H1 (cell line): ENCODE measurements around the gene EXOSC7. TPM values are rescaled to one million over a fixed set of nuclear protein-coding genes. Genes with fewer than 3 reads are reported as not detected.

Experiments
- CTCF ChIA-PET: fragments of 300-600 bp; sonication (Branson Sonifier 250); formaldehyde crosslinking; loops from one replicate; lab custom pipeline; 2021; ENCODE audit not compliant: partially characterized antibody; lab: Charles Lee
- POLR2A ChIA-PET: fragments of 300-600 bp; sonication (Branson Sonifier 250); formaldehyde crosslinking; loops from one replicate; lab custom pipeline; 2021; ENCODE audit warnings: inconsistent platforms; ENCODE audit not compliant: partially characterized antibody; lab: Charles Lee
- DNase-seq, 2 experiments: peaks; one replicate each; pipeline versions ENCODE4 v3.0.0 to v3.0.0-alpha.2; 2010 to 2022; ENCODE audit warnings: low spot score in 2 of 2, low read depth in 1 of 2, mixed read lengths in 1 of 2
- FAIRE-seq: peaks from 2 replicates; lab custom pipeline; 2011; peaks lifted over from hg19 to GRCh38; lab: Jason Lieb, UNC
- H2AFZ ChIP-seq: 2 replicates; pipeline ENCODE4 v1.8.1; 2012; ENCODE audit warnings: low read length, inconsistent platforms
- H2AK5ac ChIP-seq: 2 replicates; pipeline ENCODE4 v1.6.1; 2013; ENCODE audit warnings: low read depth, low read length
- H2BK120ac ChIP-seq: replicated peaks from 2 replicates; pipeline ENCODE3; 2013; ENCODE audit warnings: low read depth, low read length, inconsistent platforms
- H2BK12ac ChIP-seq: 2 replicates; pipeline ENCODE4 v1.6.1; 2013; ENCODE audit warnings: low read depth, low read length
- H2BK15ac ChIP-seq: 2 replicates; pipeline ENCODE4 v1.6.1; 2013; ENCODE audit warnings: low read length
- H2BK20ac ChIP-seq: 2 replicates; pipeline ENCODE4 v1.6.1; 2013; ENCODE audit warnings: low read length
- H2BK5ac ChIP-seq: 2 replicates; pipeline ENCODE4 v1.6.1; 2013; ENCODE audit warnings: low read depth, low read length
- H3K14ac ChIP-seq: 2 replicates; pipeline ENCODE4 v1.6.1; 2013; ENCODE audit warnings: inconsistent platforms; ENCODE audit not compliant: insufficient read length
- H3K18ac ChIP-seq: 2 replicates; pipeline ENCODE4 v1.6.1; 2013; ENCODE audit warnings: low read length; ENCODE audit errors: extremely low read depth
- H3K23ac ChIP-seq: 2 replicates; pipeline ENCODE4 v1.6.1; 2013; ENCODE audit warnings: inconsistent platforms; ENCODE audit not compliant: insufficient read length
- H3K23me2 ChIP-seq: 2 replicates; pipeline ENCODE4 v1.6.1; 2013; ENCODE audit warnings: low read depth, low read length
- H3K27ac ChIP-seq: 2 replicates; pipeline ENCODE4 v1.6.1; 2011; ENCODE audit warnings: low read depth, low read length, inconsistent platforms
- H3K27me3 ChIP-seq, 4 experiments: replicated peaks in 1 of 4; 1 replicate in 1 of 4; 2 replicates in 3 of 4; pipeline versions ENCODE4 v1.6.1 to v1.8.1; 2011 to 2013; ENCODE audit warnings: low read length in 3 of 4, mild to moderate bottlenecking in 3 of 4, inconsistent platforms in 2 of 4, mixed read lengths in 2 of 4, moderate library complexity in 1 of 4; ENCODE audit not compliant: control insufficient read depth in 3 of 4, insufficient read depth in 3 of 4; ENCODE audit errors: extremely low read depth in 1 of 4
- H3K36me3 ChIP-seq, 4 experiments: 2 replicates each; pipeline versions ENCODE4 v1.6.1 to v1.8.1; 2011 to 2013; ENCODE audit warnings: mild to moderate bottlenecking in 4 of 4, low read length in 3 of 4, moderate library complexity in 2 of 4, control low read depth in 1 of 4, inconsistent platforms in 1 of 4; ENCODE audit not compliant: insufficient read depth in 4 of 4, control insufficient read depth in 2 of 4
- H3K4ac ChIP-seq: replicated peaks from 2 replicates; pipeline ENCODE3; 2013; ENCODE audit warnings: low read length, low read depth, mixed read lengths, inconsistent platforms; ENCODE audit not compliant: insufficient read length
- H3K4me1 ChIP-seq, 4 experiments: replicated peaks in 1 of 4; 1 replicate in 1 of 4; 2 replicates in 3 of 4; pipeline versions ENCODE4 v1.6.1 to v1.8.1; 2011 to 2013; ENCODE audit warnings: low read length in 3 of 4, inconsistent platforms in 2 of 4, mixed read lengths in 1 of 4; ENCODE audit not compliant: insufficient read depth in 4 of 4, control insufficient read depth in 3 of 4
- H3K4me2 ChIP-seq, 2 experiments: 2 replicates each; pipeline versions ENCODE4 v1.6.1 to v1.8.1; 2011 to 2013; ENCODE audit warnings: low read depth in 2 of 2, low read length in 2 of 2, control low read depth in 1 of 2, inconsistent platforms in 1 of 2, mild to moderate bottlenecking in 1 of 2; ENCODE audit not compliant: insufficient read depth in 1 of 2
- H3K4me3 ChIP-seq, 4 experiments: fragments of 200-600, 300-600 bp in 1 of 4; sonication (generic), shearing (Covaris generic), sonication (Bioruptor Twin) in 1 of 4; 2 replicates each; pipeline versions ENCODE4 v1.5.1 to v1.8.1; 2011 to 2016; ENCODE audit warnings: low read length in 4 of 4, low read depth in 3 of 4, control low read depth in 2 of 4, inconsistent platforms in 2 of 4, mild to moderate bottlenecking in 2 of 4, mixed read lengths in 1 of 4, moderate library complexity in 1 of 4; ENCODE audit not compliant: insufficient read depth in 2 of 4; ENCODE audit errors: extremely low read depth in 1 of 4
- H3K56ac ChIP-seq: replicated peaks from 2 replicates; pipeline ENCODE3; 2013; ENCODE audit warnings: low read depth, mild to moderate bottlenecking, mixed read lengths, low read length, inconsistent platforms; ENCODE audit not compliant: insufficient read length
- H3K79me1 ChIP-seq: 2 replicates; pipeline ENCODE4 v1.6.1; 2013; ENCODE audit warnings: low read depth, low read length, control low read depth
- H3K79me2 ChIP-seq, 2 experiments: 2 replicates each; pipeline versions ENCODE4 v1.6.1 to v1.8.1; 2012 to 2013; ENCODE audit warnings: low read length in 2 of 2, mild to moderate bottlenecking in 2 of 2, inconsistent platforms in 1 of 2; ENCODE audit not compliant: insufficient read depth in 2 of 2, control insufficient read depth in 1 of 2
- H3K9ac ChIP-seq, 4 experiments: replicated peaks in 1 of 4; 1 replicate in 1 of 4; 2 replicates in 3 of 4; pipeline versions ENCODE4 v1.6.1 to v1.8.1; 2011 to 2013; ENCODE audit warnings: low read depth in 3 of 4, low read length in 3 of 4, control low read depth in 2 of 4, mild to moderate bottlenecking in 2 of 4, moderate library complexity in 2 of 4, inconsistent platforms in 1 of 4; ENCODE audit errors: extremely low read depth in 1 of 4
- H3K9me3 ChIP-seq, 2 experiments: 2 replicates each; pipeline versions ENCODE4 v1.6.1 to v1.8.1; 2012 to 2013; ENCODE audit warnings: mild to moderate bottlenecking in 2 of 2, moderate library complexity in 2 of 2, control low read depth in 1 of 2, inconsistent platforms in 1 of 2, low read depth in 1 of 2, low read length in 1 of 2, mixed read lengths in 1 of 2; ENCODE audit not compliant: insufficient read depth in 2 of 2
- H4K20me1 ChIP-seq, 2 experiments: replicated peaks in 1 of 2; 2 replicates each; pipeline versions ENCODE3 to v1.8.1; 2011 to 2013; ENCODE audit warnings: inconsistent platforms in 2 of 2, low read length in 2 of 2, mild to moderate bottlenecking in 1 of 2; ENCODE audit not compliant: insufficient read depth in 2 of 2, control insufficient read depth in 1 of 2
- H4K5ac ChIP-seq: 2 replicates; pipeline ENCODE4 v1.6.1; 2013; ENCODE audit warnings: low read length, low read depth, mixed read lengths, inconsistent platforms; ENCODE audit not compliant: insufficient read length
- H4K8ac ChIP-seq: 2 replicates; pipeline ENCODE4 v1.8.0; 2013; ENCODE audit warnings: mild to moderate bottlenecking, moderate library complexity, low read length, inconsistent platforms; ENCODE audit not compliant: insufficient read depth; ENCODE audit errors: extremely low read depth
- H4K91ac ChIP-seq: replicated peaks from 2 replicates; pipeline ENCODE3; 2013; ENCODE audit warnings: low read length, mixed read lengths, inconsistent platforms; ENCODE audit not compliant: insufficient read length
- CREB1 ChIP-seq: IDR thresholded peaks from 2 replicates; pipeline ENCODE4 v1.6.1; 2012; ENCODE audit warnings: inconsistent platforms
- SP1 ChIP-seq: IDR thresholded peaks from 2 replicates; pipeline ENCODE4 v1.6.1; 2011; ENCODE audit warnings: low read depth, low read length
- WGBS, 2 experiments: shearing (Covaris generic) in 1 of 2; methylation state at CpG; one replicate each; pipeline versions ENCODE4 v1.1.6 to v1.1.7; 2013 to 2015; ENCODE audit warnings: low lambda C conversion rate in 2 of 2, mixed read lengths in 2 of 2, inconsistent platforms in 1 of 2, low coverage in 1 of 2, missing lambda C conversion rate in 1 of 2; ENCODE audit not compliant: insufficient replicate concordance in 2 of 2, insufficient coverage in 1 of 2, insufficient read length in 1 of 2; ENCODE audit errors: extremely low coverage in 1 of 2, missing lambda C conversion rate in 1 of 2; 5-methylcytosine and 5-hydroxymethylcytosine counted together
- polyA plus RNA-seq, 7 experiments: library from polyadenylated mRNA; depleted of rRNA in 3 of 7; stranded (reverse) in 5 of 7; unstranded in 2 of 7; fragments of >200 nt in 5 of 7; fragments of 200-250 nt in 2 of 7; gene quantifications; 1 replicate in 5 of 7; 2 replicates in 1 of 7; 4 replicates in 1 of 7; pipeline versions ENCODE4 v1.2.1 to v1.2.3, GENCODE V29; 2011 to 2013; ENCODE audit warnings: missing spikeins in 2 of 7, mixed read lengths in 2 of 7
- total RNA-seq: library from RNA; stranded (reverse); fragmentation: NEBNext Ultra II Directional; extraction: Animal tissue kit (Norgen Biotek cat#: 25700); gene quantifications from 2 replicates; pipeline ENCODE4 v1.2.1, GENCODE V29; 2021

EXOSC7 gene
- total and polyA plus RNA-seq, 2 of the 8 experiments (the other 6 are each of a cell fraction or from before 2014, with no cell fraction given), result 92.7 to 94.5 TPM

DNA sequence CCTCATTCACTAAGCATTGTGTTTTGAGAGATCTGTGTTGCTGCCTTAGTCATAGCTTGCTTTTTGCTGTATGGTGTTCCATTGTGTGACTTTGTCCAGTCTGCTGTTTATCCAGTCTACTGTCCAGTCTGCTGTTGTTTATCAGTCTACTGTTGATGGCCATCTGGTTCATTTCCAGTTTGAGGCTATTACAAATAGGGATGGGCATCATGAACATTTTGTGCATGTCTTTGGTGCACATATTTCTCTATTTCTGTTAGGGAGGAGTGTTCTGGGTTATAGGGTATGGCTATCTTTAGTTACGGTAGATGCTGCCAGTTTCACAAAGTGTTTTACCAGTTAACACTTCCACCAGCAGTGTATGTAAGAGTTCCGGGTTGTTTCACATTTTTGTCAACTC lies 27.8 kb downstream of the EXOSC7 start:
- no peaks in the 10 kb centered on the region for H3K23me2 ChIP-seq
- H2BK5ac ChIP-seq, result no peak overlapping the region
- no peaks in the 10 kb centered on the region for H3K27me3 ChIP-seq
- H2BK20ac ChIP-seq, result no peak overlapping the region
- no peak overlapping the region for H2BK15ac ChIP-seq
- ChIA-PET CTCF (interaction anchor here (0.6 to 5.5 kb wide), 2 partner anchors 12 kb away, joined by 3 to 37 read pairs; no protein-coding TSS in a partner anchor), POLR2A (no interaction called here)
- H3K18ac ChIP-seq, result no peak overlapping the region
- H3K4me2 ChIP-seq, result no peak overlapping the region
- H3K36me3 ChIP-seq, result peaks cover 17 to 76% (median 62%) of the 10 kb centered on the region in 4 experiments
- no peak overlapping the region for H3K14ac ChIP-seq
- H3K27ac ChIP-seq, result no peak overlapping the region
- peaks cover 4 to 11% of the 10 kb centered on the region in 2 experiments; a peak in 3 of 4 replicates for H3K9me3 ChIP-seq
- H4K20me1 ChIP-seq, result peaks cover 3 to 7% of the 10 kb centered on the region in 2 experiments
- no peak overlapping the region for H2AK5ac ChIP-seq
- no peaks in the 10 kb centered on the region for H3K4me1 ChIP-seq
- H3K4me3 ChIP-seq, result no peak overlapping the region
- no peak overlapping the region for H4K8ac ChIP-seq
- no peaks in the 10 kb centered on the region for H3K79me2 ChIP-seq
- no peak overlapping the region for H3K23ac ChIP-seq
- H2BK12ac ChIP-seq, result no peak overlapping the region
- H4K5ac ChIP-seq, result no peak overlapping the region
- H3K9ac ChIP-seq, result no peak overlapping the region
- H3K79me1 ChIP-seq, result no peaks in the 10 kb centered on the region; the same call in 1 of the 2 replicates
- TF ChIP-seq CREB1 (no peak), SP1 (no peak)
- no peak overlapping the region for H2BK120ac ChIP-seq
- H2AFZ ChIP-seq, result no peak overlapping the region
- no peak overlapping the region for H3K56ac ChIP-seq
- WGBS, 2 experiments, result 93% methylated on average over 2 of the region's 2 CpGs; no CpG with 5 or more reads in 1 of the 2 experiments
- no peak overlapping the region for H3K4ac ChIP-seq
- H4K91ac ChIP-seq, result no peak overlapping the region
- FAIRE-seq (no peak), DNase-seq (no peak)
